Activated CD4-positive, alpha-beta memory T cell treated with anti-CD3 and anti-CD28 coated beads, Interleukin-2, amount 10 ng/mL, durations not matched to agents 7 days and 5 days (primary cell): ENCODE results near the gene ZNF26. TPM values are rescaled to one million over a fixed set of nuclear protein-coding genes. Genes with fewer than 3 reads are reported as not detected.
"Not testable (repeated sequence)": the region's sequence is repeated elsewhere in the genome, so short reads cannot be mapped to it uniquely, and the experiment has no call there.

ENCODE experiments used
- CTCF ChIA-PET: fragments of 350-600 bp; sonication (Branson Sonifier 250); formaldehyde crosslinking; loops from one replicate; lab custom pipeline; 2021; ENCODE audit warnings: antibody characterized with exemption, inconsistent platforms; lab: Charles Lee
- POLR2A ChIA-PET: fragments of 350-600 bp; sonication (Branson Sonifier 250); formaldehyde crosslinking; loops from one replicate; lab custom pipeline; 2021; ENCODE audit warnings: antibody characterized with exemption; lab: Charles Lee
- DNase-seq: peaks from one replicate; pipeline ENCODE4 v3.0.0-alpha.2; 2020
- H3K27ac Mint-ChIP-seq: one replicate; pipeline ENCODE4 v1.8.0; 2021; ENCODE audit warnings: mild to moderate bottlenecking, mixed read lengths
- H3K27me3 Mint-ChIP-seq: one replicate; pipeline ENCODE4 v1.8.0; 2021; ENCODE audit warnings: mixed read lengths
- H3K36me3 Mint-ChIP-seq: one replicate; pipeline ENCODE4 v1.8.0; 2021; ENCODE audit warnings: low read depth, mixed read lengths
- H3K4me1 Mint-ChIP-seq: one replicate; pipeline ENCODE4 v1.8.0; 2021; ENCODE audit warnings: mixed read lengths
- H3K4me3 Mint-ChIP-seq: one replicate; pipeline ENCODE4 v1.8.0; 2021; ENCODE audit warnings: mild to moderate bottlenecking, mixed read lengths
- H3K9me3 Mint-ChIP-seq: one replicate; pipeline ENCODE4 v1.8.0; 2021; ENCODE audit warnings: mixed read lengths
- total RNA-seq, 2 experiments: library from RNA; stranded (reverse); gene quantifications; one replicate each; pipeline ENCODE4 v1.2.3, GENCODE V29; 2021

ZNF26 gene
- total RNA-seq, result 10 to 100 TPM; 15.2 to 15.5 TPM

DNA sequence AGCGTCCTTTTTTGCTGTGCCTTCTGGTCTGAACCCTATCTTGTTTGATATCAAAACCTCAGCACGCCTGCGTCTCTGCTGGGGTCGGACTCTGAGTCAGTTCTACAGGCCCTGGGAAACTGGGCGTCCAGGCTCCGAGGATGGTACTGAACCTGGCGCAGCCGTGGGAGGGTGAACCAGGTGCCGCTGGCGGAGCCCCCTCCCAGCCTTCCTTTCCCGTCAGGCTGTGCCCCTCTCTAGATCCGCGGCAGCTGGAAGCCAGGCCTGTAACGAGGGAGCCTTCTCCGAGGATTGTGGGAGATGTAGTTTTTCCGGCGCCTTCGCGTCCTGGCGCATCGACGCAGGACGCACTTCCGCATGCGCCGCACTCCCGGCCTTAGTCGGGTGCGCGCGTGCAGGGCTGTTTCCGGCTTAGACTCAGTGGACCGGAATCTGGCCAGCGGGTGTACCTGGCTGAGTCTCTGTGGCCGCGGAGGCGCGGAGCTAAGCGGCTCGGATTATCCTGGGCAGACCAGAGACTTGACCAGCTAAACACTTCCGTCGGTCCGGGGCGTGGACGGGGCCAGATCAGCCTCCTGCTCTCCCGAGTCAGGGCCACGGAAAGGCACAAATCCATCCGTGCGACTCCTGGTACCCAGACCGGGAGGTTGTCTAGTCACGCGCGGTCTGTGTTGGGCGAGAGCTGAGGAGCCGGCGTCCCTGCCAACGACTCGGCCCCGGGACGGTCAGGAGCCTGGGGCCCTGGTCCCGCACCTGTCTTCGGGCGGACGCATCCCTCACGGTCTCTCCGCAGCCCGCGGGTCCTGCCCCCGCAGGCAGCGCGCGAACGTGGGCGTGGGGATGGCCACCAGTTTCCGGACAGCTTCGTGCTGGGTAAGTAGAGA is at the start of gene ZNF26:
Gene ZNF26 (plus strand): TSS at position 367 of the 884 bp plus-strand sequence. CDS start 474 bp downstream, at position 841.
- Mint-ChIP-seq H3K27ac (peak within 1 kb of the TSS; percentile 90), H3K36me3 (peaks cover 60% of the 10 kb centered on the region), H3K9me3 (peaks cover 39% of the 10 kb centered on the region), H3K4me3 (peak within 1 kb of the TSS; percentile 91), H3K4me1 (peaks cover 31% of the 10 kb centered on the region), H3K27me3 (no peaks in the 10 kb centered on the region)
- ChIA-PET CTCF (interaction anchor here (0.6 to 2.6 kb wide), 4 partner anchors 30 to 195 kb away, joined by 3 to 11 read pairs (median 4); partner anchors contain the start of genes ZNF10, ZNF268 and ZNF891), POLR2A (interaction anchor here (0.8 to 3.0 kb wide), 21 partner anchors 10 to 275 kb away, joined by 3 to 15 read pairs (median 5); partner anchors contain the start of genes CHFR, PGAM5, ZNF10 and ZNF268)
- DNase-seq, result peak; percentile 90

GRCh38 chr12:132936921-132937320 is 49.2 kb upstream of the ZNF26 start:
- Mint-ChIP-seq H3K36me3 (peaks cover 34% of the 10 kb centered on the region), H3K9me3 (peaks cover 55% of the 10 kb centered on the region)
- DNase-seq, H3K27ac Mint-ChIP-seq, H3K4me3 Mint-ChIP-seq, POLR2A ChIA-PET, CTCF ChIA-PET, H3K4me1 Mint-ChIP-seq, H3K27me3 Mint-ChIP-seq: not testable (repeated sequence)

- Mint-ChIP-seq H3K4me1 (no peaks in the 10 kb centered on the region), H3K9me3 (peaks cover 53% of the 10 kb centered on the region), H3K4me3 (no peak overlapping the region), H3K36me3 (peaks cover 40% of the 10 kb centered on the region), H3K27me3 (no peaks in the 10 kb centered on the region), H3K27ac (no peak overlapping the region)
- POLR2A ChIA-PET, result no interaction called here
- CTCF ChIA-PET, result no interaction called here
- DNase-seq, result no peak
These were observed 48.7 kb upstream of the ZNF26 start for GRCh38 chr12:132937476-132937875.

DNA sequence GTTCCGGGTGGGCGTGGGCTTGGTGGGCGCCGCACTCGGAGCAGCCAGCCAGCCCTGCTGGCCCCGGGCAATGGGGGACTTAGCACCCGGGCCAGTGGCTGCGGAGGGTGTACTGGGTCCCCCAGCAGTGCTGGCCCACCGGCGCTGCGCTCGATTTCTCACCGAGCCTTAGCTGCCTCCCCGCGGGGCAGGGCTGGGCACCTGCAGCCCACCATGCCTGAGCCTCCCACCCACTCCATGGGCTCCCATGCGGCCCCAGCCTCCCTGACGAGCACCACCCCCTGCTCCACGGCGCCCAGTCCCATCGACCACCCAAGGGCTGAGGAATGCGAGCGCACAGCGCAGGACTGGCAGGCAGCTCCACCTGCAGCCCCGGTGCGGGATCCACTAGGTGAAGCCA is 47.4 kb upstream of the ZNF26 start:
- POLR2A ChIA-PET, H3K27me3 Mint-ChIP-seq, DNase-seq: not testable (repeated sequence)

DNA sequence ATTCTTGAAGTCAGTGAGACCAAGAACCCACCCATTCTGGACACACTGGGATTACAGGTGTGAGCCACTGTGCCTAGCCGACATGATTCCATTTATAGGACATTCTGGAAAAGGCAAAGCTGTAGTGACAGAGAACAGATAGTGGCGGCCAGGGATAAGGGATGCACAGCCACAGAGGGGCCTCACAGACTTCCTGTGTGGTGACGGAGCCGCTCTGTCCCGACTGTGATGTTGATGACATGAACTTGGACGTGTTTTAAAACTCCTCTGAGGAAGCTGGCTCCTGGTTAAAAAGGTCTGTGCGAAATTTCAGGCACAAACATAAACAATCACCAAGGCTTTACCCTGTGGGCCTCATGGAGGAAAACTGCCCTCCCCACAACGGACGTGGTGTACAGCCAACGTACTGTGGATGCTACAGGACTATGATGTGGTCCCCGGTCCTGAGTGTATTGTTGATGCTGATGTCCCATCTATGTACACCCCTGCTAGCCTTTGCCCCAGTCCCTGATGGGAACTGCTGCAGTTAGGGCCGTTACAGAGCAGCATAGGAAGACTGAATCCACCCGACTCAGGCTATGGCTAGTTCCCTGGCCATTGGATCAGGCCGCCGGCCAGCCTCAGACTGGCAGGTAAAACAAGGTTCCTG is 46.0 kb upstream of the ZNF26 start:
- DNase-seq, result no peak
- peaks cover 48% of the 10 kb centered on the region for H3K9me3 Mint-ChIP-seq
- peaks cover 57% of the 10 kb centered on the region for H3K36me3 Mint-ChIP-seq
- no peaks in the 10 kb centered on the region for H3K27me3 Mint-ChIP-seq
- ChIA-PET POLR2A (no interaction called here), CTCF (no interaction called here)
- no peak overlapping the region for H3K4me3 Mint-ChIP-seq
- no peak overlapping the region for H3K27ac Mint-ChIP-seq
- no peaks in the 10 kb centered on the region for H3K4me1 Mint-ChIP-seq

More for the DNA sequence above, 47.4 kb upstream of the ZNF26 start:
- H3K4me3 Mint-ChIP-seq, H3K4me1 Mint-ChIP-seq, H3K27ac Mint-ChIP-seq, CTCF ChIA-PET: not testable (repeated sequence)
- H3K36me3 Mint-ChIP-seq, result peaks cover 44% of the 10 kb centered on the region
- peaks cover 48% of the 10 kb centered on the region for H3K9me3 Mint-ChIP-seq

GRCh38 chr12:132941336-132941954 is 44.7 kb upstream of the ZNF26 start:
- Mint-ChIP-seq H3K27me3 (no peaks in the 10 kb centered on the region), H3K4me3 (no peak overlapping the region), H3K36me3 (peaks cover 65% of the 10 kb centered on the region), H3K4me1 (no peaks in the 10 kb centered on the region), H3K9me3 (peaks cover 50% of the 10 kb centered on the region), H3K27ac (no peak overlapping the region)
- CTCF ChIA-PET, result no interaction called here
- DNase-seq, result no peak
- POLR2A ChIA-PET, result no interaction called here

DNA sequence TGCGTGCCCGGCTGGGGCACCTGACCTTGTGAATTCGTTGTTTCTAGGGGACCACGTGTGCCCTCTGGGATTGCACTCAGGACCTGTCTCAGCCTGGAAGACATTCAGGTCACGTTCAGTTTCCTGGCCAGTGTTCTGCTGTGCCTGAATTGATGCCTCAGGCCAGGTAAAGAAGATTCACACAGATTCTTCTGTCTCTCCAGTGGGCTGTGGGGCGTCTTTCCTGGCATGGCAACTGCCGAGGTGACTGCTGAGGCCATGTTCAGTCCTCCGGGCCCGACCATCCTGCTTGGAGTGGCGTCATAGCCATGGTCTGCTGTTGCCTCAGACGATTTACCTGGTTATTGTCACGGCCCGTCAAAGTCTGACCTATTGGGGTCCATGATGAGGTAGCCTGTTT is 43.6 kb upstream of the ZNF26 start:
- ChIA-PET CTCF (interaction anchor here (0.7 kb wide), 1 partner anchor 112 kb away, joined by 3 read pairs; no protein-coding TSS in a partner anchor), POLR2A (no interaction called here)
- Mint-ChIP-seq H3K9me3 (peaks cover 41% of the 10 kb centered on the region), H3K4me1 (no peaks in the 10 kb centered on the region), H3K4me3 (no peak overlapping the region), H3K27me3 (no peaks in the 10 kb centered on the region), H3K36me3 (peaks cover 69% of the 10 kb centered on the region), H3K27ac (no peak overlapping the region)
- DNase-seq, result no peak

DNA sequence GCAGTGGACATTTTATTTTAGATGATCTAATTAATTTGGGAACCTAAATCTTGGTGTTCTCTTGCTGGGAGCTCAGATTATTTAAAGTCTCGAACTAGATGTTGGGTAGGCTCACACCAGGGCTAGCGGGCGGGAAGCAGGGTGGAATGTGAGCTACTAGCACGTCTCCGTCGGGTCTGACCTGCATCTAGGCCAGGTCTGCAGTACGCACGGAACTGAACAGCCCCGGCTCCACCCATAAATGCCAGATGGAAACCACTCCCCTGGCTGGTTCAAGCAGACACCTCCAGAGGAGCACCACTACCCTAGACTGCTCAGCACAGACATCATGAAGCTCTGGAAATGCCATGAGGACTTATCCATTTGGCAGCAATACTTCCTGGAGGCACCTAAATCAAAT is 40.4 kb upstream of the ZNF26 start:
- Mint-ChIP-seq H3K27ac (no peak overlapping the region), H3K4me1 (no peaks in the 10 kb centered on the region), H3K27me3 (no peaks in the 10 kb centered on the region), H3K4me3 (no peak overlapping the region), H3K9me3 (peaks cover 50% of the 10 kb centered on the region), H3K36me3 (peaks cover 80% of the 10 kb centered on the region)
- POLR2A ChIA-PET, result no interaction called here
- no peak for DNase-seq
- CTCF ChIA-PET, result no interaction called here

DNA sequence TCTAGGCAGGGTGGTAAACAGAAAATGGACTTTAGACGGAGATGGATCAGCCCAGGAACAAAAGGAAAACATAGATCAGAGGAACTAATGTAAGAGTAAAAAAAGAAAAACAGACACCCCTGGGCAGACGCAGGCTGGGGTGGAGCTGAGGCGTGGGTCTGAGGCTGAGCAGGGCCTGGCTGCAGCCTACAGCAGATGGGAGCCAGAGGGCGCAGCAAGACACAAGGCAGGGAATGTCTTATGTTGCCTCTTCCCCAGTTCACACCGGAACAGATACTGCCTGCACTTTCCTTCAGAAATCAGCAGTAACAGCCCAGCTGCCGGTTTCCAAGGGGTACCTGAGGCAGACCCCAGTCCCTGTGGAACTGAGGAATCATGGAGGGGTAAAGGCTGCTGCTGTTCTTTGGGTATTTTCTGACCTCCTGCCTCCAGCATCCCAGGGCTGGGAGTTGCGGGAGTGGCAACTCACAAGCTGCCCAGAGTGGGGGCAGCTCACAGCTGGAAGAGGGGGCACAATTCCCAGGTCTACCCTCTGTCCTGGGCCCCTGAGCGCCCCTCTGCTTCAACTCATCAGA is 39.8 kb upstream of the ZNF26 start:
- ChIA-PET CTCF (no interaction called here), POLR2A (no interaction called here)
- H3K36me3 Mint-ChIP-seq, result peaks cover 74% of the 10 kb centered on the region
- no peak for DNase-seq
- H3K27me3 Mint-ChIP-seq, result no peaks in the 10 kb centered on the region
- H3K9me3 Mint-ChIP-seq, result peaks cover 45% of the 10 kb centered on the region
- H3K4me3 Mint-ChIP-seq, result no peak overlapping the region
- no peaks in the 10 kb centered on the region for H3K4me1 Mint-ChIP-seq
- H3K27ac Mint-ChIP-seq, result no peak overlapping the region

DNA sequence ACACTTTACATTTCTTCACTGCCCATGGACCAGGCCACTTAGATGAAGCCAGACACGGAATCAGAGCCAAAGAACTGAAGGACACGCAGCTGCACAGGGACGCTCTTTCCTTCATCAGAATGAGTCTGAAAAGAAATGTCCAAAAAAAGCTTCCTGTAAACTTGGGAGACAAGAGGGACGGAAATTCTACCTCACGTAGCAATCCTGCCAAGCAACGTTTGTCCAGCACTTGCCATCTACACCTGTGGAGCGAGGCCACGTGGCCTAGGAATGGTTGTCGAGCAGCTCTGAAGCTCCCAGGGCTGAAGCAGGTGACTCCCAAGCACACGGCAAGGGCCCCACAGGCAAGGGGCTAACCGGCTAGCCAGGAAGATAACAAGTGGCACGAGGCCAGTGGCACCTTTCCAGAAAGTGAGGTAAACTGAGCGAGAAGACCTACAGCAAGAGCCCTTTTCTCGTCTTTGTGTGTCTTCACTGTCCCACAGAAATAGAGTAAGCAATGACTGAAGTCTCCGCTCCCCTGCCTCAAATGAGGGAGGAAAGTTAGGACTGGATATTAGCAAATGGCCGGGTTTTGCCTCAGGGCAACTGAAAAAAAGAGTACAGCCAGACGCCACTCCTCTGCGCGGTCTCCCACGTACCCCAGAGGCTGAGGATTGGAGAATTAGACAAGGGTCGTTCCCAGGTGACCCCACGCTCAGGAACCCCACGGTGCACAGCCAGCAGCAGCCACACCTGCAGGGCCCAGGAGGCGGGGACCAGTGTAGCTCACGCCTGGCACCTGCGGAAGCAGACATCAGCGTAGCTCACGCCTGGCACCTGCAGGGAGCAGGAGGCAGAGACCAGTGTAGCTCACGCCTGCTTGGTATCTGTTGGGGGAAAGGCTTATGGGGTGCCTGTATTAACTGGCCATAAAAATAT is 37.8 kb upstream of the ZNF26 start:
- H3K4me1 Mint-ChIP-seq, result no peaks in the 10 kb centered on the region
- POLR2A ChIA-PET, result no interaction called here
- no peak overlapping the region for H3K27ac Mint-ChIP-seq
- DNase-seq, result no peak
- CTCF ChIA-PET, result interaction anchor here (0.5 kb wide), 1 partner anchor 118 kb away, joined by 3 read pairs; no protein-coding TSS in a partner anchor
- no peaks in the 10 kb centered on the region for H3K27me3 Mint-ChIP-seq
- peaks cover 65% of the 10 kb centered on the region for H3K36me3 Mint-ChIP-seq
- H3K4me3 Mint-ChIP-seq, result no peak overlapping the region
- H3K9me3 Mint-ChIP-seq, result peaks cover 45% of the 10 kb centered on the region

- peaks cover 8% of the 10 kb centered on the region for H3K4me1 Mint-ChIP-seq
- no peak for DNase-seq
- CTCF ChIA-PET, result no interaction called here
- H3K27me3 Mint-ChIP-seq, result no peaks in the 10 kb centered on the region
- POLR2A ChIA-PET, result no interaction called here
- no peak overlapping the region for H3K4me3 Mint-ChIP-seq
- no peak overlapping the region for H3K27ac Mint-ChIP-seq
- peaks cover 48% of the 10 kb centered on the region for H3K9me3 Mint-ChIP-seq
- H3K36me3 Mint-ChIP-seq, result peaks cover 63% of the 10 kb centered on the region
These were observed 36.0 kb upstream of the ZNF26 start for GRCh38 chr12:132949936-132950837.
